NCI-H146 treated with DMSO at 0.1 percent for 48 hours (cell line): Measurements from ENCODE around the gene CLGN.

ENCODE experiments used
- DNase-seq: peaks from one replicate; lab custom pipeline; 2025; ENCODE audit not compliant: unreplicated experiment; lab: John Stamatoyannopoulos, UW

CLGN gene

GRCh38 chr4:140342620-140343019 is 84.8 kb downstream of the CLGN start:
- no peak for DNase-seq
